NAMALWA (cell line): ENCODE data around the gene CD52.
"Not testable (repeated sequence)": the region's sequence is repeated elsewhere in the genome, so short reads cannot be mapped to it uniquely, and the experiment has no call there.

Experiments
- DNase-seq: peaks from one replicate; pipeline ENCODE4 v3.0.0-alpha.2; 2015; ENCODE audit warnings: low spot score

The CD52 gene

GRCh38 chr1:26302733-26303405, 14.9 kb upstream of the CD52 start:
- no peak for DNase-seq

- peak; percentile 43 for DNase-seq
Observed at GRCh38 chr1:26305667-26306289, 12.0 kb upstream of the CD52 start.

- DNase-seq = peak; percentile 98
Observed at GRCh38 chr1:26306290-26307229, 11.2 kb upstream of the CD52 start, which contains the start of gene UBXN11. UBXN11 (minus strand) TSS chr1:26306636; CDS start chr1:26302883, 3,753 bp downstream.

DNA sequence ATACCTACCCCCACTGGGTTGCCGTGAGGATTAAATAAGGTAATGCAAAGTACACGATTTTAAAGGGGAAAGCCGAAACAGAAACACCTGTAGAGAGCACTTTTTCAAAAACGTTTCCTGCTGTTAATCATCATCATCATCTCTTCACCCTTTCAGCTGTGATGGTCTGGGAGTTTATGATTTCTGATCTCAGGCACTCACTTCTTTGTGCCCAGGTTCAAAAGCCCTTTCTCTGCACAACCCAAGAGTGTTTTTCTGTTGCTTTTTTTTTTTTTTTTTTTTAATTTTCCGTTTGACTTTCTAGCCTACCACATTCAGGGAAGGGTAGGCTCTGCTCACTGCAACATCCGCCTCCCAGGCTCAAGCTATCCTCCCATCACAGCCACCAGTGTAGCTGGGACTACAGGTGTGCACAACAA, 10.4 kb upstream of the CD52 start:
- no peak for DNase-seq

GRCh38 chr1:26307966-26308899, 9.5 kb upstream of the CD52 start:
- DNase-seq = not testable (repeated sequence)

- no peak for DNase-seq
Observed at GRCh38 chr1:26314501-26314900, 3.3 kb upstream of the CD52 start.

DNA sequence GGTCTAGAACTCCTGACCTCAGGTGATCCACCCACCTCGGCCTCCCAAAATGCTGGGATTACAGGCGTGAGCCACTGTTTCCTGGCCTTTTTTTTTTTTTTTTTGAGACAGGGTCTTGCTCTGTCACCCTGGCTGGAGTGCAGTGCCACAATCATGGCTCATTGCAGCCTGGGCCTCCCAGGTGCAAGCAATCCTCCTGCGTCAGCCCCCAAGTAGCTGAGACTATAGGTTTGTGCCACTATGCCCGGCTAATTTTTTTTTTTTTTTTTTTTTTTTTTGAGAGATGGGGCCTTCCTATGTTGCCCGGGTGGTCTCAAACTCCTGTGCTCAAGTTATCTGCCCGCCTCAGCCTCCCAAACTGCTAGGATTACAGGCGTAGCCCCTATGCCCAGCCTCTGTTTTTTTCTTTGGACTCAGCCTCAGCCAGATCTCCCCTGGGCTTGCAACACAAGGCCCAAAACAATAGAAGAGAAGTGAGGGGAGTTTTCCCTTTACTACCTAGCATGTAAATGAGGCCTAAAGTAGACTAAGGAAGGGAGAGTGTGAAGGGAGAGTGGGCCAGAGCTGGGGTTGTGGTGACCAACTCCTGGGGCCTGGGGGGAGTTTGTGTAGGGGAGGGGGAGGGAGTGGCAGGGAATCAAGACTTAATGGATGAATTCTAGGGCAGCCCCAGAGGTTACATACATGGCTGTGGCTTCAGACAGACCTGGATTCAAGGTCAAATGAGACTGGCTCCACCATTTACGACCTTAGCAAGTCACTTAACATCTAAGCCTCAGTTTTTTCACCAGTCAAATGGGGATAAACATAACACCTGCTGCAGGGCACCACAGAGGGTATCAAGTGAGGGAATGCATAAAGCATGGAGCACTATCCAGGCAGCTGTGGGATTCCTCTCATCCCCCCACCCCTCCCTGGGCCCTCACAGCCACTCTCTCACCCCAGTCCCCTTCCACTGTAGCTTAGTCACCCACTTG, 1.6 kb upstream of the CD52 start:
- no peak for DNase-seq

DNA sequence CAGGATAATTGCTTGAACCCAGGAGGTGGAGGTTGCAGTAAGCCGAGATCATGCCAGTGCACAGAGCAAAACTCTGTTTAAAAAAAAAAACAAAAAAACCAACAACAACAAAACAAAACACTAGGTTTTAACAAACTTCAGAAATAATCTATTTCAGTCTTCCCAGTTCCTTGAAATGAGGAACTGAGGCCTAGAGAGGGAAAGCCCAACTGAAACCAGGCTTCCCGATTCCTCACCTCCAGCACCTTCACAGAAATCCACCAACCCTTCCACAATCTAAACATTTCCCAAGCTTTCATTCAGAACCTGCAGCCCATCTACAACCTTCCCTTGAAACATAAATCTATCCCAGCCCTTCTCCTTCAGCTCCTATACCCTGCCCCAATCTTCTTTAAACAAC, 612 bp upstream of the CD52 start:
- no peak for DNase-seq

DNA sequence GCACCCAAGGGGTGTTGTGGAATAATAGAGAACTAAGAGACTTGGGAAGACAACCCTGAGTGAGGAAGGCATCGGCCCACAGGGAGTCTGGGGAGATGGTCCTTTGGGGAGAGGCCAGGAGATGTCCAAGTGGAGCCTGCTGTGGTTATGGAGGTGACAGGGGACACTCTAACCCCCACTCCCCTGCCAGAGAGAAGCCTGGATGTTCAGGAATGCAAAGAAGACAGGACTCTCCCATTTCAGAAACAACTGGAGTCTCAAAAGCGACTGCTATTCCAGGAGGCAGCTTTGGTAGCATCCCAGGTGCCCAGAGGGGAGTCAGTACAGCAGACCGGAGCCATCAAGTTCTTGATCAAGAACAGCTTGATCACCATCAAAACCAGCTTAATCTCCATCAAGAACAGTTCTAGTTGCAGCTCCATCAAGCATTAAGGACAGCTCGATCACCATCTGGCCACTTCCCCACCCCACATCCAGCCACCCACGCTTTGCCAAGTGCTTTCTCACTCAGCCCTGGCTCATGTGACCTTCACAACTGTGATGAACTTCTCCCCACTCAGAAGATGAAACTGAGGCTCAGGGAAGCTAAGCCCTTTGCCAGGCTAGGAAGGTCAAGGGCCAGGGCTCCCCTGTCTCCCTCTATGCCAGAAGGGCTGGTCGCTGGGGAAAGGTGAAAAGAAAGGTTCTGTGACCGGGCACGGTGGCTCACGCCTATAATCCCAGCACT, 743 bp downstream of the CD52 start:
- DNase-seq = peak; percentile 47

GRCh38 chr1:26320896-26321295, 3.1 kb downstream of the CD52 start:
- DNase-seq = no peak

- peak; percentile 94 for DNase-seq
Observed at GRCh38 chr1:26321315-26322041, 3.7 kb downstream of the CD52 start.

DNA sequence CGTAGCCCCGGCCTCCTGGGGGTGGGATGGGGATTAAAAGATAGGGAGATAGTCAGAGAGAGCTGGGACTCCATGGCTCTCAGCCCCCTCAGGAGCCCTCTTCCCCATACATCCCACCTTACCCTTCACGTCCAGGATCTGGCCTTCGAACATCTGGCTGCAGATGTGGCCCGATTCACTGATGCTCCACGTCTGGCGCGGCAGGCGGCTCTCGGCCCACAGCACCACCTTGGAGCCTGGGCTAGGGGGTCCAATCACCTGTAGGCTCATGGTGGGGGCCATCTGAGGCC, 4.2 kb downstream of the CD52 start:
- no peak for DNase-seq

- no peak for DNase-seq
Observed at GRCh38 chr1:26323382-26323781, 5.6 kb downstream of the CD52 start.

GRCh38 chr1:26324550-26324949, 6.8 kb downstream of the CD52 start:
- no peak for DNase-seq

GRCh38 chr1:26327956-26328362, 10.2 kb downstream of the CD52 start:
- DNase-seq = no peak

GRCh38 chr1:26328597-26328996, 10.8 kb downstream of the CD52 start:
- no peak for DNase-seq

DNA sequence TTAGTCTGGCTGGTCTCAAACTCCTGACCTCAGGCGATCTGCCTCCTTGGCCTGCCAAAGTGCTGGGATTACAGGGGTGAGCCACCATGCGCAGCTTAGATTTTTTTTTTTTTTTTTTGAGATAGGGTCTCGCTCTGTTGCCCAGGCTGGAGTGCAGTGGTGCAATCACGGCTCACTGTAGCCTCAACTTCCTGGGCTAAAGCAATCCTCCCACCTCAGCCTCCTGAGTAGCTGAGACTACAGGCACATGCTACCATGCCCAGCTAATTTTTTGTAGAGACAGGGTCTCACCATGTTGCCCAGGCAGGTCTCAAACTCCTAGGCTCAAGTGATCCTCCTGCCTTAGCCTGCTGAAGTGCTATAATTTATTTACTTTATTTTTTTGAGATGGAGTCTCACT, 11.6 kb downstream of the CD52 start:
- not testable (repeated sequence) for DNase-seq

GRCh38 chr1:26330276-26330675, 12.5 kb downstream of the CD52 start:
- no peak for DNase-seq

DNA sequence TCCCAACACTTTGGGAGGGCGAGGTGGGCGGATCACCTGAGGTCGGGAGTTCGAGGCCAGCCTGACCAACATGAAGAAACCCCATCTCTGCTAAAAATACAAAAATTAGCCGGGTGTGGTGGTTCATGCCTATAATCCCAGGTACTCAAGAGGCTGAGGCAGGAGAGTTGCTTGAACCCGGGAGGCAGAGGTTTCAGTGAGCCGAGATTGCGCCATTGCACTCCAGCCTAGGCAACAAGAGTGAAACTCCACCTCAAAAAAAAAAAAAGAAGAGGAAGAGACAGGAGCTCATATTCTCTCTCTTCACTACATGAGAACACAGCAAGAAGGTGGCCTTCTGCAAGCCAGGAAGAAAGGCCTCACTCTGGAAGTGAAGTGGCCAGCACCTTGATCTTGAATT, 15.6 kb downstream of the CD52 start:
- DNase-seq = not testable (repeated sequence)
